Ovary (tissue), 3 donors: ENCODE results near the gene ENOX1.

Source experiments
- CTCF ChIP-seq, 3 donors: fragments of 450-650 bp in 2 of 3; fragments of 200-600 bp in 1 of 3; IDR thresholded peaks; one replicate each; pipeline versions ENCODE4 v1.5.1 to v1.8.0; 2016 to 2022; ENCODE audit warnings: antibody characterized with exemption in 3 of 3, mild to moderate bottlenecking in 1 of 3
- POLR2A ChIP-seq: fragments of 450-650 bp; IDR thresholded peaks from one replicate; pipeline ENCODE4 v1.6.1; 2017; ENCODE audit warnings: antibody characterized with exemption, mild to moderate bottlenecking, moderate library complexity
- donor health status: DM: no; HTN: no; CAD: no.

- TF ChIP-seq POLR2A (no peak), CTCF (IDR thresholded peaks at IDR 0.05) (no peak)
Measured at GRCh38 chr13:43293561-43293960, 493.2 kb downstream of the ENOX1 start.
